HG03103 (cell line): ENCODE measurements around the gene SNX20.

Experiments used
- ATAC-seq: cut with Tn5 transposase; IDR thresholded peaks from one replicate; pipeline ENCODE4 v1.9.1; 2021; ENCODE audit warnings: low read depth; ENCODE audit not compliant: unreplicated experiment

The SNX20 gene

DNA sequence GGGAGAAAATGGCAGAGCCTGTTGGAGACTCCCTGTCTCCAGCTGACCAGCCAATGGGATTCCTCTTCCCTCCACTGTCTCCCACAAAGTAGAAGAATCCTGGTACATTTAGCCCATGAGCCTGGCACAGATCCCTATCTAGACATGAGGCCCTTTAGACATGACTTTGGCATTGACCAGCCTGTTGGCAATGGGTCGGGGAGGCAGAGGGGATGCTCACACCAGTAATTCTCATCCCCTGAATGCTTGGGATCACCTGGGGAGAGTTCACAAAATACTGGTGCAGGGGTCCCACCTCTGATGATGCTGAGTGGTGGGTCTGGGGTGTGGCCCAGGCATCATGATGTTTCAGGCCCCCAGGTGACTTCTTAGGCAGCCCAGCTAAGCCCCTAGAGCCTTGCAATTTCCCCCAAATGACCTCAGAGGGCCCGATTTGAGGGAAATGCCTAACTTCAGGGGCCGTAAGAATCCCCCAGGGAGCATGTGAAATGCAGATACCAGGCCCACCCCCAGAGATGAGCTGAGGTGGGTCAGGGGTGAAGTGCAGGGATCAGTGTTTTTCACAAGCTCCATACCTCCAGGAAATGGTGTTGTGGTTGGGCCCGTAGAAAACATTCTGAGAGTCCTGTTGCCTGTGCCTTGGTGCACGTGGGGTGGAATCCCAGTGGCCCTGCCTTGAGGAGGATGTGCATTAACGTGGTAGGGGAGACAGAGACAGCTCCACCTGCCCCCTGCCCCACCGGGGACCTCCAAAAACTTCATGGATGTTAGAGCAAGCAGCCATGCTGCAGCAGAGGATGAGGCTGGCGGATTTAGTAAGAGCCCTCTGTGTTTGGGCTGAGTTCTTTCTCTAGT is 42.1 kb downstream of the SNX20 start:
- ATAC-seq, result no peak

- no peak for ATAC-seq
These were observed 43.2 kb downstream of the SNX20 start for GRCh38 chr16:50637716-50638602.

- no peak for ATAC-seq
These were observed 44.2 kb downstream of the SNX20 start for GRCh38 chr16:50636753-50637374.

GRCh38 chr16:50635505-50636392 is 45.4 kb downstream of the SNX20 start:
- ATAC-seq, result no peak

DNA sequence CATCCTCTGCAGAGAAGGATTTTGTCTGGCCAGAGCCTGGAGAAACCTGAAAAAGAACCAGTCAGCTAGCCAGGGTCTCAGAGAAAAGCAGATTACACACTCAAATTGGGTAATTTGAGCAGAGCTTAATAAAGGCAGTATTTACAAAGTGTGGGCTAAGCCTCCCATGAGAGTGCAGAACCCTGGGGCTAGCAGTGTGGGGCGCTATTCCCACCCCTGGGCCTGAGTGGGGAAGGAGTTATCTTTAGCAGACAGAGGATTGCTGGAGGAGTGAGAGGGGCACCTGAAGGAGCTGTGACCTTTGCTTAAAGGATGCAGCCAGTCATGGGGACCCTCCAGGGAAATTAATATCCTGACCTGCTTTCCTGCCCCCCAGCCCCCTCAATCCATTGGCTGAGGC is 46.2 kb downstream of the SNX20 start:
- no peak for ATAC-seq

- ATAC-seq, result no peak
These were observed 47.0 kb downstream of the SNX20 start for GRCh38 chr16:50634090-50634489.

- ATAC-seq, result no peak
These were observed 47.9 kb downstream of the SNX20 start for GRCh38 chr16:50632927-50633800.

- ATAC-seq, result no peak
These were observed 49.0 kb downstream of the SNX20 start for GRCh38 chr16:50631985-50632576.

- no peak for ATAC-seq
These were observed 49.7 kb downstream of the SNX20 start for GRCh38 chr16:50631249-50631984.

GRCh38 chr16:50630394-50631020 is 50.6 kb downstream of the SNX20 start:
- no peak for ATAC-seq

DNA sequence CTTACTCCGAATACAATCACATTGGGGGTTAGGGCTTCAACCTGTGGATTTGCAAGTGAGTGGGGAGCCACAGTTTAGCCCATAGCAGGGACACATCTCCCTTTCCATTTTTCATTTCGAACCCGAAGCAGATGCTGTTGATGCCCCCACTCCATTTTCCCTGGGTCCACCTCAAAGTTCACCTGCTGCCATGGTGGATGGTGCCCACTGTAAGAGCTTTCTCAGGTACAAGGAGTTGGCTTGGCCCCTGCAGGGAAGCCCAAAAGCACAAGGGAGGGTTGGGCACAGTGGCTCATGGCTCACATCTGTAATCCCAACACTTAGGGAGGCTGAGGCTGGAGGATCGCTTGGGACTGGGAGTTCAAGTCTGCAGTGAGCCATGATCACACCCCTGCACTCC is 51.8 kb downstream of the SNX20 start:
- no peak for ATAC-seq

- no peak for ATAC-seq
These were observed 52.8 kb downstream of the SNX20 start for GRCh38 chr16:50628156-50628802.

GRCh38 chr16:50627419-50627818 is 53.7 kb downstream of the SNX20 start:
- ATAC-seq, result peak; percentile 72

DNA sequence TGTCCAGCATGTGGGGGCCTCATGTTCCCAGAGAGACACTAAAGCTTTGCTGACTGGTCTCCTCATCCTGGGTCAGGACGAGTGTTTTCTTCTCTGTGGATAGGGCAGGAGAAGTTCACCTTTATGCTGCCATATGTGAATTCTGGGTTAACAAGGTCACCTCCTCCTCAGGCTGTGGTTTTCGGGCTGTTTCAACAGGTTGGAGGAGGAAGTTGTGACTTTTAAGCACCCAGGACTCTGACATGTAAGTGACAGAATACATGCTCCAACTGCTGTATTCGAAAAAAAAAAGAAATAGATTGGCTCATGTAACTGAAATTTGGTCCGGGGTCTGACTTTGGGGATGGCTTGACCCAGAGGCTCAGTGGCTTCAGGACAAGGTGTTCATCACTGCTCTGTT is 54.2 kb downstream of the SNX20 start:
- ATAC-seq, result peak; percentile 19

DNA sequence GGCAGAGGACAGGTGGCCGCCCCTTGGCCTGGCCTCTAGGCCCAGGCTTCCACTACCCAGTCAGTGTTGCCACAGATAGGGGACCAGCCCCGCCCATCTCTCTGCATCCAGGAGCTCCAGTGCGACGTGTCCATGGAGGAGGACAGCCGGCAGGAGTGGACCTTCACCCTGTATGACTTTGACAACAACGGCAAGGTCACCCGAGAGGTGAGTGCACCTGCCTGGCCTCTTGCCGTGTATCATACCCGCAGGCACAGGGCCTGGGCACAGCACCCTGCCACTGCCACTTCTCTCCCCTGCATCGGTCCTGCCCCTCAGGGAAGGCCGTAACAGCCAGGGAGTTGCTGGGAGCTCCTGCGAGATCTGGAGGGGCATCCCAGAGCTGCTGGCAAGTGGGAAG is 55.7 kb downstream of the SNX20 start:
- ATAC-seq, result no peak

GRCh38 chr16:50624449-50624970 is 56.6 kb downstream of the SNX20 start:
- ATAC-seq, result no peak
